Bladder microvascular endothelial cell (primary cell): ENCODE results near the gene TRAPPC4. TPM values are rescaled to one million over a fixed set of nuclear protein-coding genes. Genes with fewer than 3 reads are reported as not detected.

Experiments
- total RNA-seq: library from RNA; depleted of rRNA; stranded (reverse); fragments of >200 nt; gene quantifications from 2 replicates; pipeline ENCODE4 v1.2.3, GENCODE V29; 2014

Gene TRAPPC4
- 87.9 and 137 TPM in 2 replicates for total RNA-seq

GRCh38 chr11:119018074-119018938 is at the start of gene TRAPPC4, which contains the start of gene RPS25:
TSS of gene TRAPPC4 (plus strand) at chr11:119018766. CDS start at chr11:119018796, 30 bp downstream.
TSS of gene RPS25 (minus strand) at chr11:119018343. CDS start at chr11:119018284, 59 bp downstream.

DNA sequence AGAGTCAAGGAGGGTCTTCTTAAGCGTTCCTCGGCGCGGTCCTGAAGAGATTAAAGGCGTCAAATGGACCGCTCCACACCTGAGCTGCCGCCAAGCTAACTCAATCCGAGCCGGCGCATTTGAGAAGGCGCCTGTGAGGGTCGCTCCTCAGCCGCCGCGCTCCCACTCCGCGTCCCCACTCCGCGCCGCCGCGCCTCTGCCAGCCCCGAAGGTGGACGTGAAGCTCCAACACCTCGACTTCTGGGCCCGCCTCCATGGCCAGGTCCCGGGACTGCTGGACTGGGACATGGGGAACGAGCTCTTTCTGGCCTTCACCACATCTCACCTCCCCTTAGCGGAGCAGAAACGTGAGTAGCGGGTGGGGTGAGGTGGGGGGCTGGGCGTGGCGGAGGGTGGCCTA is 46.9 kb upstream of the TRAPPC4 start, which contains the start of gene FOXR1:
Gene FOXR1, plus strand, starts transcription at position 116 of the 400 bp plus-strand sequence. Its CDS starts 171 bp downstream, at position 287.

DNA sequence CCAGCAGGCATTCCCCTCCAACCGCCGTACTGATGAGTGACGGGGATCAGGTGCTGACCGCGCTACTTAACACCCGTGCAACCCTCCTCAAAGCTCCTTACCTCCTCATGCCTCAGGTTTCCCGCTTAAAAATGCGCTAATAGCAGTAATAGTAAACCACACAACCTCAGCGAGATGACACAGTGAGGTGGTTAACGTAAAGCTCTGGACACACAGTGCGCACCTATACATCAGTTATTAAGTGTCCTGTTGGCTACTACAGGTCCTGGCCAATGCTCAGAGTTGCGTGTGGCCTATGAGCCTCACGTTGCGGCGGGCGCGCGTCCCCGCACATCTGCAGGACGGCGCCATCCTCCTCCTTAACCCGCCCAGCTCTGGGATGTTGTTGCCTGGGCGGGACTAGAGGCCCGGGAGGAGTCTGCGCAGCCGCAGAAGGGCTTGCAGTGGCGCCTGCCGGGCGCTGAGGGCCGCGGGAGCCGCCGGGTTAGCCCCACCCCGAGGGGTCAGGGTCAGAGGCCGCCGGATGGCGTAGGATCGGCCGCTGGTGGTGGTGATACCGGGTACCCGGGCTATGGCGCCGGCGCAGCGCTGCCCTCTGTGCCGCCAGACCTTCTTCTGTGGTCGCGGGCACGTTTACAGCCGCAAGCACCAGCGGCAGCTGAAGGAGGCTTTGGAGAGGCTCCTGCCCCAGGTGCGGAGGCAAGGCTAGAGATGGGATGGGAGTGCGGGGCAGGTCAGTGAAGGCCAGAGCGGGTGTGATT is 20.8 kb upstream of the TRAPPC4 start, which contains the start of gene CENATAC:
Gene CENATAC, plus strand, starts transcription at position 512 of the 761 bp plus-strand sequence. Its CDS starts 60 bp downstream, at position 572.

DNA sequence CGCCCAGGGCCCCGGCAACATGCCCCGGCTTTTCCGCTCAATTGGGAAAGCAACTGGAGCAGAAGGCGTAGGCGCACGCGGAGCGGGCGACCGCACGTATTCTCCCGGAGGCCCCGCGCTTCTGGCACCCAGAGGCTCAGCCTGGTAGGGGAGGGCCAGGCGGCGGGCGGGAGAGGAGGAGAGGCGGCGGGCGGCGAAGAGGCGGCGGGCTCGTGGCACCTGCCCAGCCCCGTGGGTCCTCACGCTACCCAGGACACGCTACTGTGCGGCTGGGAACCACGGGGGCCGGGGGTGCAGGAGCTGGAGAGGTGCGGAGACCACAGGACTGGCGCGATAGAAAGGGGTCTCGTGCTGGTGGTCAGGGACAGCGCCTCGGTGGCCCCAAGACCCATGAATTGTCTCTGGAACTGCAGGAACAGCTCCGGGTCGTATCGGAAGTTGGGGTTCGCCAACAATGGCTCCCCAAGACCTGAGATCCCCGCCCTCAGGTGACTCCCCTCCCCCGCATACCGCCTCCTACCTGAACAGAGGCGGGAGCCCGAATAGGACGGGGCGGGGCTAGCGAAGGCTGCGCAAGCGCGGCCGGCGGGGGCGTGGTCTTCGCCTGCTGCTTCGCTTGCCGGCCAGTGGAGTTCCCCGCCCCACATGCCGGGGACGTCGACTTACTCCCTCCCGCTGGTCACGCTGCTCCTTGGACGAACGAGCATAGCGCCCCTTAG is 11.9 kb downstream of the TRAPPC4 start, which contains the start of gene SLC37A4:
Gene SLC37A4, minus strand, starts transcription at position 549 of the 719 bp plus-strand sequence.

DNA sequence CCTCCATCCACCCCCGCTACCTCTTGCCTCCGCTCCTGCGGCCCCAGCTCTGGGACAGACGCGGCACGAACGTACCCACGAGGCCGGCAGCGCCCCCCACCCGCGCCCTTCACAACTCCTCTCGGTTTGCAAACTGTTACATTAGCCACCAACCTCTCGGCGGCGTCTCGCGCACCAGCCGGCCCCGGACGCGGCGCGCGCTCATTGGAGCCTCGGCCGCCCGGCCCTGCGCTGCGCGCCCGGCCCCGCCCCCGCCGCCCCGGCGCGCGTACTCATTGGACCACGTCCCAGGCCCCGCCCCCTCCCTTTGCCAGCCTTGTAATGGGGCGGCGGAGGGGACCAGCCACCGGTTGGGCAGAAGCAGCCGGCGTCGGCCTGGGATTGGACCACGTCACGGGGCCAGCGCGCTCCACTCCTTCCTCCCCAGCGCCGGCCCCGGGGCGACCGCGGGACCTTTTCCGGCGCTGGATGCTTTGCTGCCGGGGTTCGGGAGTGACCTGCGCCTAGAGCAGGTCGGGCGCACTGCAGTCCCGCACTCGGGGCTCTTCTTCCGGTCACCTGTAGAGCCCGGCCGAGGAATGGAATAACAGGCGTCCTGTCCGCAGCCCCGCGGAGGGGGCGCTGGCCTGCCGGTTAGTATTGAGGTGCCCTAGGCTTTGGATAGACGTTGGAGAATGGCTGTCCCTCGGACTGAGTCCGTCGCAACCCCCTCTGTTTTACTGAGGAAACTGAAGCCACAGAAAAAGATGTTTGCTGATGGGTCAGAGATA is 38.6 kb downstream of the TRAPPC4 start, which contains the start of gene HYOU1:
Gene HYOU1, minus strand, starts transcription at position 206 of the 770 bp plus-strand sequence. CDS start 1,045 bp downstream, outside the sequence.

GRCh38 chr11:119067371-119068222 is 49.0 kb downstream of the TRAPPC4 start, which contains the start of gene VPS11:
TSS of gene VPS11 (plus strand) at chr11:119067818. CDS start at chr11:119067824, 6 bp downstream.

Other genes with a start within 250 kb of the TRAPPC4 start
- gene DDX6, start 227.6 kb upstream of the TRAPPC4 start, total RNA-seq = 76.4 and 159 TPM in 2 replicates
- not detected in 2 replicates for gene CXCR5, start 134.9 kb upstream of the TRAPPC4 start, total RNA-seq
- gene BCL9L, start 92.8 kb upstream of the TRAPPC4 start, total RNA-seq = 7.3 and 24.8 TPM in 2 replicates
- gene UPK2, start 62.5 kb upstream of the TRAPPC4 start, total RNA-seq = not detected in 2 replicates
- gene FOXR1, start 47.0 kb upstream of the TRAPPC4 start, total RNA-seq = not detected in 2 replicates
- gene CENATAC, start 20.6 kb upstream of the TRAPPC4 start, total RNA-seq = 10.2 and 20.0 TPM in 2 replicates
- 385 and 658 TPM in 2 replicates for gene RPS25, start 423 bp upstream of the TRAPPC4 start, total RNA-seq
- gene SLC37A4, start 12.1 kb downstream of the TRAPPC4 start, total RNA-seq = 12.5 and 17.0 TPM in 2 replicates
- gene HYOU1, start 38.4 kb downstream of the TRAPPC4 start, total RNA-seq = 125 and 188 TPM in 2 replicates
- gene VPS11, start 49.1 kb downstream of the TRAPPC4 start, total RNA-seq = 19.8 and 35.4 TPM in 2 replicates
- 2.5 and 2.6 TPM in 2 replicates for gene HMBS, start 66.1 kb downstream of the TRAPPC4 start, total RNA-seq
- 9.4 and 26.6 TPM in 2 replicates for gene DPAGT1, start 83.1 kb downstream of the TRAPPC4 start, total RNA-seq
- 2.1 and 4.5 TPM in 2 replicates for gene C2CD2L, start 88.6 kb downstream of the TRAPPC4 start, total RNA-seq
- gene HINFP, start 102.8 kb downstream of the TRAPPC4 start, total RNA-seq = 11.8 and 23.6 TPM in 2 replicates
- under 0.01 TPM in 1 of 2 replicates, not detected in the other for gene ABCG4, start 130.3 kb downstream of the TRAPPC4 start, total RNA-seq
- gene NLRX1, start 150.0 kb downstream of the TRAPPC4 start, total RNA-seq = 11.7 and 19.3 TPM in 2 replicates
- gene NHERF4, start 166.7 kb downstream of the TRAPPC4 start, total RNA-seq = not detected in 2 replicates
- gene CBL, start 187.6 kb downstream of the TRAPPC4 start, total RNA-seq = 8.3 and 18.8 TPM in 2 replicates